ENCODE results near the gene SELE.

Gene SELE, protein sequence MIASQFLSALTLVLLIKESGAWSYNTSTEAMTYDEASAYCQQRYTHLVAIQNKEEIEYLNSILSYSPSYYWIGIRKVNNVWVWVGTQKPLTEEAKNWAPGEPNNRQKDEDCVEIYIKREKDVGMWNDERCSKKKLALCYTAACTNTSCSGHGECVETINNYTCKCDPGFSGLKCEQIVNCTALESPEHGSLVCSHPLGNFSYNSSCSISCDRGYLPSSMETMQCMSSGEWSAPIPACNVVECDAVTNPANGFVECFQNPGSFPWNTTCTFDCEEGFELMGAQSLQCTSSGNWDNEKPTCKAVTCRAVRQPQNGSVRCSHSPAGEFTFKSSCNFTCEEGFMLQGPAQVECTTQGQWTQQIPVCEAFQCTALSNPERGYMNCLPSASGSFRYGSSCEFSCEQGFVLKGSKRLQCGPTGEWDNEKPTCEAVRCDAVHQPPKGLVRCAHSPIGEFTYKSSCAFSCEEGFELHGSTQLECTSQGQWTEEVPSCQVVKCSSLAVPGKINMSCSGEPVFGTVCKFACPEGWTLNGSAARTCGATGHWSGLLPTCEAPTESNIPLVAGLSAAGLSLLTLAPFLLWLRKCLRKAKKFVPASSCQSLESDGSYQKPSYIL

DNA sequence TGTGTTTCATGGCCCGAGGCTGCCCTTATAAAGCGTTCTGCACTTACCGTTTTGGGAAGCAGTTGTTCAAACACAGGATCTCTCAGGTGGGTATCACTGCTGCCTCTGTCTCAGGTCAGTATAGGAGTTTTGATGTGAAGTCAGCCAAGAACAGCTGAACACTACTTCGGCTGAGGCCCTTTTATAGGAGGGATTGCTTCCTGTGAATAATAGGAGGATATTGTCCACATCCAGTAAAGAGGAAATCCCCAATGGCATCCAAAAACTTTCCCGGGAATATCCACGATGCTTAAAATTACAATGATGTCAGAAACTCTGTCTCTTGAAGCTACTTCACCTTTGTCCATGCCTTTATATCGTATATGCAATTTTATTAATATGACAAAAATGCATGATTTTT, at the start of gene SELE:
Gene SELE, minus strand, starts transcription at position 156 of the 400 bp plus-strand sequence. CDS start 467 bp downstream, outside the sequence.
- DNase-seq: no peak

DNA sequence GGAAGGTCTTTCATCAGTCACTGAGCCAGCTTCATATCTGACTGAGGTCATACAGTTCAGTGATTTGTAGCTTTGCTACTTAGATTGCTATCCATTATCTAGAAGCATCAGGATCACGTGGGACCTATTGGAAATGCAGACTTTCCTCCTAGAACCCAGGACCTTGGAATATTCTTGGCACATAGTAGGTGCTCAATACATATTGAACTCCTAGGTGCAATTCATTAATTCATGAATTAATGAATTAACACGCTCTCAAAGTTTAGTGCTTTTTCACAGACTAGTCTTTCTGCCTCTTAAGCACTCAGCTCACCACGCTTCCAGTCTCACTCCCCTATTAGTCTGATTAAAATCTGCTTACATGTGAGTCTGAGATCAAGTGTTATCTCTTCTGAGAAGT, 48.7 kb upstream of the SELE start:
- no peak for DNase-seq

DNA sequence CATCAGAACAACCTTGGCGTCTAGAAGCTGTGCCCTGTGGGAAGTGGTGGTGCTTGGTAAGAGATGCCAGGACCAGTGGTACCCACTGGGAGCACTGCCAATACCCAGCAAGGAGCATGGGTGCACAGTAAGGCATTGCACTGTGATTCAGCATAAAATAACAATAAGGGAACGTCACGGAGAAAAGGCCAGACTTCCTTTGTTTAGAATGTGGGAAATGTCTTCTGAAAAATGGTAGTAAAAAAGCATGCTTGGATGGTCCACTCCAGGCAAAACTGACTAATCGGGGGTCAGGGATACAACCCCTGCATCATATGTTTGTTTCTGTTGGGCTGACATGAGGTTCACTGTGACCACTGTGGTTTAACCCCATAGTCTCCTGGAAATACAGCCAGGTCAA, 46.1 kb upstream of the SELE start:
- DNase-seq: no peak

DNA sequence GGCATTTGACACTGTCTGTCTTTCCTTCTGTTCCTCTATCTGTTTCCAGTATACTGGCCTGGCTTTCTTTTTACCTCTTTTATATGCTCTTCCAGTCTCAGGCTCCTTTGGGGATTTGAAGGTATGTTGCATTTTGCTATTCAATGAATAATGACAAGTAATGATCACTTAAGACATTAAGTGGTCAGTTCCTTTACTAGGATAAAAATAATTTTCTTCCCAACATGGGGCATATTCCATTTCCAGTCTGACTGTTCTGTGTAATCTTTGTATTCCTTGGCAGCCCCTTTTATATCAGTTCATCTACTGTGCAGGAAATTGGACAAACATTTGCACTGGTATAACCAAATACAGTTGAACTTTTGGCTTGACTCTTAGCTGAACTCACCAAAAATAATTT, 45.3 kb upstream of the SELE start:
- no peak for DNase-seq

DNA sequence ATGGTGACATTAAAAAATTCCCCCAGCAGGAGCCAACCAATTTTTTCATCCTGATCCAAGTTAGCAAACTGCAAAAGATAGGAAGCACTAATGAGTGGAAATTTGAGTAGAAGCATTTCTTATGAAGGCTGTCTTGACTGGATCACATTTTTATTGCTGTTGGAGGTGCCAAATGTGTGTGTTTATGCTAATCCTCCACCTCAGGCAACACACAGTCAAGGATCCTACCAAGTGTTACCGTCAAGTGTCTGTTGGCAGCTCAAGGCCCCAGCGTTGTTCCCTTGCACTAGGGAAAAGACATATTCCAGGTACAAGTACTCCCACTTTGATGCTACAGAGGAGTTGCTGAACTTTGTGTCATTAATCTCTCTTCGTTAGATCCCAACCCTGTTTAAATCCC, 42.6 kb upstream of the SELE start:
- no peak for DNase-seq

DNA sequence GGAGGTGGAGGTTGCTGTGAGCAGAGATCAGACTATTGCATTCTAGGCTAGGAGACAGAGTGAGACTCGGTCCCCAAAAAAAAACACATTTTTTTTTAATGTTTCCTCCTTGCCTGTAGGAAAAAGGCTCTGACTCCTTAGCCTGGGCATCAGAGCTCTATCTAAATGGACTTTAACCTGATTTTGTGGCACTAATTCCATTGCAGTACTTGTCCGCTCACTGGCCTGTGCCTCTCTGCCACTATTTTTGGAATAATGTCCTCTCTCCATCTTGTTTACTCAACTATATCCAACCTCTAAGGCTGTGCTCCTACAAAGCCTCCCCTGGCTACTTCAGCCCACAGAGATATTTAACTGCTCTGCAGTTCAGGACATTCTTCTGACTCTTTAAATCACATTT, 34.3 kb upstream of the SELE start:
- DNase-seq: no peak

DNA sequence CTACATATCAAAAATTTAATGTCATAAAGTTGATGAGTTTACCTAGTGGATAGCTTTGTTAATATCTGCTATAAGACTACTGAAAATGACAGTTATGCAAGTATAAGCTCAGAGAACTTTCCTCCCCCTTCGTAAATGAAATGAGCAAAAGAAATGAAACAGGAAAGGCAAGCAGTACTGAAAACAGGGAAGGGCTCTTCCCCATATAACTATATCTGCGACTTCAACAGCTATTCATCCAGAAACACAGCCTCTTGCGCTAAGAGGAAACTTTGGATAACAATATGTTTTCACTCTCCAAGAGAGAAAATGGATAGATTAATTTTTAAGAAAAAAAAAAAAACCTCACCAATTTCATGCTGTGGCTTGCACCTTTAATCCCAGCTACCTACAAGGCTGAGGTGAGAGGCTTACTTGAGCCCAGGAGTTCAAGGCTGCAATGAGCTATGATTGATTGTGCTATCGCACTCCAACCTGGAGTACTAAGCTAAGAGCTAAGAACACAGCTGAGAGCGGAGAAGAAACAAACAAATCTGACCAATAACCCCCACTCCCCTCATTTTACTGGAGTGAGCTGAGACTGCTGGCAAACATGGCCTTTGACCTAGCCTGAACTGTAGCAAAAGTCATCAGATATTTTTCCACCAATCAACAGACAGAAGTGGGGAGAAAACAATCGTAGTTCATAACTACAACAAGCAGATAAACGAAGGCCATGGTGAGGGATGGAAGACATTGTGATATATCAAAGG, 31.9 kb upstream of the SELE start:
- DNase-seq: no peak

DNA sequence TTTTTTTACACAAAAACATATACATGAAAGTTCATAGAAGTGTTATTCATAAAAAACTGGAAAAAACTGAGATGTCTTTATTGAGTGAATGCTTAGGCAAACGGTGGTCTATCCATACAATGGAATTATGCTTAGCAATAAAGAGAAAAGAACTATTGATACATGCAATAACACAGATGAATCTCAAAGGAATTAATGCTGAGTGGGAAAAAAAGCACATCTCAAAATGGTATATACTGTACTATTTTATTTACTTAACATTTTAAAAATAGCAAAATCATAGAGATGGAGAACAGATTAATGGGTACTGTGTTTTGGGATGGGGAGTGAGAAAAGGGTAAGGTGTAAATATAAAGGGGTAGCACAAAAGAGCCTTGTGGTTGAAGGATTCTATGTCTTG, 31.0 kb upstream of the SELE start:
- no peak for DNase-seq

DNA sequence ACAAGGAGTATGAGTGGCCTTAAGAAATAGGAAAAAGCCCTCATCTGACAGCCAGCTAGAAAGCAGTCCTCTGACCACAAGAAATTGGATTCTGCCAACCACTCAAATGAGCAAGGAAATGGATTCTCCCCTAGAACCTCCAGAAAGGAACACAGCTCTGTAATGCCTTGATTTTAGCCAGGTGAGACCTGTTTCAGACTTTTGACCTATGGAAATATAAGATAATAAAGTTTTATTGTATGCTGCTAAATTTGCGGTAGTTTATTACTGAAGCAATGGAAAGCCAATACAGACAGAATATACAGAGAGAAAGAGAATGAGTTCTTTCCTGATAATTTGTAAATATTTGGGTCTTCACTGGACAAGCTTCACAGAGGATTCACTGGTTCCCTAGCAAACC, 28.8 kb upstream of the SELE start:
- no peak for DNase-seq

DNA sequence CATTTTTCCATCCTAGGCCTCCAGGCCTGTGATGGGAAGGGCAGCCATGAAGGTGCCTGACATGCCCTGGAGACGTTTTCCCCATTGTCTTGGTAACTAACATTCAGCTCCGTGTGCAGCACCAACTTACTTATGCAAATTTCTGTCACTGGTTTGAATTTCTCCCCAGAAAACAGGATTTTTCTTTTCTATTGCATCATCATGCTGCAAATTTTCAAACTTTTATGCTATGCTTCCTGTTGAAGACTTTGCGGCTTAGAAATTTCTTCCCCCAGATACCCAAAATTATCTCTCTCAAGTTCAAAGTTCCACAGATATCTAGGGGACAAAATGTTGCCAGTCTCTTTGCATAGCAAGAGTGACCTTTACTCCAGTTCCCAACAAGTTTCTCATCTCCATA, 25.2 kb upstream of the SELE start:
- no peak for DNase-seq

DNA sequence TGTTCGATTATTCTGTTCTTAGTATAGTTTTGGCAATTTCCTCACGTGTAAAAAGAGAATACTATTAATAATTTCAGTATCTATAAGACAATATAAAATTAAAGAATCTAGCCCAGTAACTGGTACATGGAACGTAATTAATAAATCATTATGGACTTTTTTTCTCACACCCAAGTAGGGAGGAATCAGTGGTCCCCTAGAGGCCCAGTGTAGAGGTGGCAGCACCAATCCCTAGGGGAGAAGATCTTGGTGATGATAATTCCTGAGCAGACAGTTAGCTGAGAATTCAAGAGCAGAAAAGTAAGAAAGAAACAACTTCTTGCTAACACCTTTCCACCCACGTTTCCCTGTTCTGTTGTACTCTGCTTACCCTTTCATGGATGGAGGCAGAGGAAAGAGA, 19.7 kb upstream of the SELE start:
- DNase-seq: no peak

DNA sequence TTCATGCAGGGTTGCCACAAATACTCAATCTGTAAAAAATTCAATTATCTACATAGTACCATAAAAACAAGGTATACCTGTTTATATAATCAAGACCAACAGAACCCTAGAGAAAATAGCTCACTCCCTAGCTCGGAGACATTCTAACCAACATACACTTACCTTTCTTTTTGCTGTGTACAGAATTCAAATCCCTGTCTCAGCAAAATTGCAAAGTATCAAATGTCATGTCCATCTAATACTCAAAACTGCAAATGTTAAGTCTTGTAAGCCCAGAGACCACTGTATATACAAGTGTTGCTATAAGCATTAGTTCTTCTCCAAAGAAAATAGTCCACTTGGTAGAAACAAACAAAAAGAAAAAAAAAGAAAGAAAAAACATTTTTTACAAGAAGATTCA, 16.2 kb upstream of the SELE start:
- no peak for DNase-seq

DNA sequence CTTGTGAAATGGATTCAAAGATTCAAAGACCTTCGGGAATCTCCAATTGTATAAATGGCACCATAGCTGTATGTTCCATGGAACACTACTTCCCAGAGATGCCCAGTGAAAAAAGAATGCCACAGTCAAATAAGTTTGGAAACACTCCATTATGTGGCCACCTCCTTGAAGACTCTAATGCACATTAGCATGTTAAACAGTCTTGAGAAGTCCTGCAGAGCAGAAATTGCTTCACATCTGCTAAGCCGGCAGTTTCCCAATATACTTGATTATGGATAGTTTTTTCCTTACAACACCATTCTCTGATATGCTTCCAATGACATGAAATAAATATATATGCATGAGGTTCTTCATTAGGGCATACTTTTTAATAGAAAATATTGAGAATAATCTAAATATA, 12.7 kb upstream of the SELE start:
- DNase-seq: no peak

DNA sequence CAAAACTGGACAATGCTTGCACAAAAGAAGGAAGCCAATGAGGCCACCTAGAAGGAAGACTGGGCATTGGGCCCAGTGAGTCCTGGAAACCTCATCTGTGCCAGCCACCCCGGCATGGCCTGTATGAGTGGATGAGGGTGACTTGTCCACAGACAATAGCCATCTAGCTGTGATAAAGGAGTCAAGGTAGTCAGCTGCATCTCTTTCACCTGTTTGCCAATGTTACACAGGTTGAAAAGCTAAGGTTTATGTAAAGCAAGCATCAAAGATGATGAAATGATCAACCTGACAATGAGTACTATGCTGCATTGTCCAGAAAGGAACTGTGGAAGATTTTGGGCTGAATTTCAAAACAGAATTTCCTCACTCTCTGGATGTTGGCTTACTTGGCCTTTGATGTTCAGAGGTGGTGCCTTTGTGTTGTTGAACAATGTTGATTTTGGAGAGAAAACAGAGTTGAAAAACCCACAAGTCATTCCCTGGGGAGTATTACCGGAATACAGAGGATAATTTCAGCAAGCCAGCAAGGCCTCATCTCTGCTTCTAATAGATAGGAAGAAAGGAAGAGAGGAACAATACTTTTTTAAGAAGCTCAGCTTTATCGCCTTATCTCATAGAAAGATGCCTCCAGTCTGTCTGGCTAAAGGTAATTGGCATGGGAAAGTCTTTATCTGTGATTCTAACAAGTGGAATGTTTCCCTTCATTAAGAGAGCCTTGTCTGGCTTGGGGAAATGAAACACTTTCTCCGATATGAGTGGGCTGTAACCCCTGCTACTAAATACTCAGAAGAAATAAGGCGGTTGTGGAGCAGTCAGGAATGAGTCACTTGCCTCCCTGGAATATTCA, 11.4 kb upstream of the SELE start:
- no peak for DNase-seq

DNA sequence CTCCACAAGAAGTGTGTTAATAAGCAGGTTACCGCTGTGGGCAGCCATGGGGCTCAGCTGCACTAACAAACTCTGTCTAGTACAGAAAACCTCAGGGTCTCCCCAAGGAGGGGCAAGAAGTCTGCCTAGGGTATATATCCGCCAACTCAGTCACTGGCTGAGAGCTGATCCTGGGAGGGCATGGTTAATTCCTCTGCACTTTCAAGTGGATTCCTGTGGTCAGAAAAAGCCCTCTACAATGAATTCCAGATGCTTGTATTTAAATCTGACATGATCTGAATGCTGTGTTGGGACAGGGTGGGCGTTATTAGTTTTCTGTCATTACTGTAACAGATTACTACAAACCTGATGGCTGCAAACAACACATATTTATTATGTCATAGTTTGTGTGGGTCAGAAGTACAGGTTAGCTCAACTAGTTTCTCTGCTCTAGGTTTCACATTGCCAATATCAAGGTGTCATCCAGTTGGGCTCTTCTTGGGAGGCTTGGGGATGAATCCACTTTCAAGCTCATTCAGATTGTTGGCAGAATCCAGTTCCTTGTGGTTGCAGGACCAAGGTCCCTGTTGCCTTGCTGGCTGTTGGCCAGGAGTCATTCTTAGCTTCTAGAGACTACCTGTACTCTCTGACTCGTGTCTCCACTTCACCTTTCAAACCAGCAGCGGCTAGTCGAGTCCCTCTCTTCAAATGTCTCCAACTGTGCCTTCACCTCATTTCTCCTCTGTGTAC, 8.0 kb upstream of the SELE start:
- DNase-seq: no peak

DNA sequence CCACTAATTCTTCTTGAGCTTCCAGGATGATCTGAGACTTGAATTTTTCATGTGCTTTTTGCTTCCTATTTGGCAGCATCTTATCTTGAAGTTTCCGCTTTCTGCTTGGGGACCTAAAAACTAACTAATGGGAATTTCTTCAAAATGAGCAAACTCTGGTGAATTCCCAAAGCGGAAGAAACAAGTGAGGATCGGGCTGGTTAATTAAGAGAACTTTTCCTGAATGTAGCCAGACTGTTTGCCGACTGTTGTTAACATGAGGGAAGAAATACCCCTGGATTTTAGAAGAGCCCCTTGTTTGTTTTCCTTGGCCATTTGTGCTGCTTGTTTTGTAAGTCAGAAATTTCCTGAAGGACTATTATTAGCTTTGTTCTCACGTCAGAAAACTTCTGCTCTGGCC, 6.1 kb upstream of the SELE start:
- DNase-seq: no peak

DNA sequence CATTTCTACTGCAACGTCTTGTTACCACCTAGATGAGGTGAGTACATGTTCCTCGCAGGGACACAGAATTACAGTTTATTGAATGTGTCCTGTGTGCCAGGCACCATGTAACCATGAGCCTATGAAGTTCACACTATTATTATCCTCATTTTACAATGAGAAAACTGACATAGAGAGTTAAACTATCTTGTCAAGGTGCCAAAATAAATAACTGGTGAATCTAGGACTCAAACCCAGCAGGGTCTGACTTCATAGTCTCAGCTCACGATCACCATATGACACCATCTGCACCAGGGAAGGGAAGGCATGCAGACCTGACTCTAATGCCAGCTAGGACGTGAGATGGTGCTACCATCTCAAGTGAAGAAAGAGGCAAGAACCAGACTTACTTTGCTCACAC, 2.4 kb downstream of the SELE start:
- no peak for DNase-seq

DNA sequence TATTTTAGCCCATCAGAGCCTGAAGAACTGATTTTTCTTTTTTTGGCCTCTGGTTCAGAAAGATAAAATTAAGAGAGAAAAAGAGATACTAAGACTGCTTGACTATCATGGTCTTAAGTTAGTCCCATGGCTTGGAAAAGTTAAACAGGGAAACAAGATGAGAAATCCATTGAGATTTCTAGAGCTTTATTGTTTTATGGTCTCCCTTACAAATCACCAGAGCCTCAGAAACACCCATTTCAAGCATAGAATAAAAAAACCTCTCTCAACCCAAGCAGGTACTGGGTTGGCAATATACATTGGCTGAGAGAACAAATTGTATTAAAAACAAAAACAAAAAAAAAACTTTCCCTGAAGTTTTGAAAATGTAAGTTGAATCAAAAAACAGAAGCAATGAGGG, 3.9 kb downstream of the SELE start:
- no peak for DNase-seq

DNA sequence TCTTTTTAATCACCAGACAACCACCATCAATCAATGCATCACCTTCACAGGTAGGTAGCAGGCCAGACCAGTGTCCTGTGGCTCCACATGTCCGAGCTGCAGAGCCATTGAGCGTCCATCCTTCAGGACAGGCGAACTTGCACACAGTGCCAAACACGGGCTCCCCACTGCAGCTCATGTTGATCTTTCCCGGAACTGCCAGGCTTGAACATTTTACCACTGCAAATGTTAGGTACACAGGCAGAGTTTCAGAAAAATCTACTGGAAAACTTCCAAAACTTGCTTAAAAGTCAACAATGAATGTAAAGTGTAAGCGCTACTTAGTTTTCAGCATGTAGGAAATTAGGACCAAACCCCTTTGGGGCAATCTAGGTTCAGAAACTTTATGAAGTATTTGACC, 6.6 kb downstream of the SELE start:
- no peak for DNase-seq

DNA sequence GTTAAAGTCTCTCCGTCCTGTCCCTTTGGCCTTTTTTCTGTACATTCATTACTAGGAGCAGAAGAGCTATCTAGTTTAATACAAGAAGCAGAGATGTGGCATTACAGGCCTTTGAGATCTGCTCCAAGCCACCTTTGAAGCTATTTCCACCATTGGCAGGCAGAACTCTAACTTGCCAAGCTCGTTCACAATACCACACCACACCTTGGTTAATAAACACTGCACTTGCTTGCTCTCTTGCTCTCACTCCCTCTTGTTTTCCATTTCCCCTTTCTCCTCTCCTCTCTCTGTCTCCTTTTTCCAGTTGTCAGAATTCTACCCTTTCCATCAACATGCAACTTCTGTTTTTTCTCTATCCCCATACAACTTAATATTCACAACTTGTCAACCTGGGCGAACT, 7.0 kb downstream of the SELE start:
- DNase-seq: no peak

DNA sequence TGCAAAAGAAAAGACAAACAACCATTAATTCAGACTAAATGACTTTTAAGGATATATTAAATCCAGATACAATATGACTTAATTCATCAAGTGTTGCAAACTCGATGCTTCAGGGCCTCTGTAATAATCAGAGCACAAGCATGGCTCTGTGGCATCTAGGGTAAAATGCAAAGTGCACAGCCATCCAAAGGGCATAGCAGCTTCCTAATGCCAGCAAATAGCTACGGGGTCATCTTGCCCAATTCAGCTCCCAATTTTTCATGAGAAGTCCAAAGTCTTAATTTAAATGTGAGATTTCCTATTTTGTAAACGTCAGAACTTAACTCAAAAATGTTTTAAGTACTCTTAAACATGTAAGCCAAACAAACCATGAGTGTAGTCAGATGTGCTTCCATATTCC, 7.9 kb downstream of the SELE start:
- DNase-seq: no peak

DNA sequence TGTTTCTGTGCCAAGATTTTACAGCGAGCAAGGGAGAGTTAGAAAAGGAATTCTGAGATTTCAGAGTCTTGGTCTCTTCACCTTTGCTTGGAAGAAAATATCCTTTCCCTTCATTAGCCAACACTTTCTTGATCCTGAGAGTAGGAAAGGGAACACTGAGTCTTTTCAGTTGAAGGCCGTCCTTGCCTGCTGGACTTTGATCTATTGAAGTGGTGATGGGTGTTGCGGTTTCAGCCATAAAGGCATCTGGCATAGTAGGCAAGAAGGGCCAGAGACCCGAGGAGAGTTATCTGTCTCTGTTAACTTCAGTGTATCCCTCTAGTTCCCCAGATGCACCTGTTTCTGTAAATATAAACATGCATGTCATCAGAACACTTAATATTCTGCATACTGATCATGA, 9.7 kb downstream of the SELE start:
- DNase-seq: no peak

DNA sequence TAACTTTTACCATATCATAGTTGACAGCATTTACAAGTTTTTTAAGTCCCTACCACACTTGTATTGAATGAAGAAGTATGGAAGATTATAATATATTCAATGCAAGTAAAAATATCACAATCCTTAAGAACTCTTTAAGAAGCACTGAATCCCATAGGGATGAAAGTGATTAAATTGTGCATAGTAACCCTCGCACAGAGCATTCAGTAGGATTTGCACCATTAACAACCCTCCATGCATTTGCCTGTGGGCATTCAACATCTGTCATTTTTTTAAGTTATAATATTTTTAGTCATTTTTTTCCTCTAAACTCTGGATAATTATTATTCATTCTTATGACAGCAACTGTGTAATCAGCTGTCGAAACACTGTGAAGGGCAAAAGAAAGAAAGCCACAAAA, 10.1 kb downstream of the SELE start:
- DNase-seq: no peak
